Coronary artery (tissue), 2 donors: ENCODE measurements around the gene PIP5K1A.

Source experiments
- DNase-seq: peaks from one replicate; pipeline ENCODE4 v3.0.0-alpha.2; 2017; ENCODE audit warnings: low spot score
- H3K27ac ChIP-seq, 2 donors: fragments of 200-600 bp; sonication (generic); one replicate each; pipeline ENCODE4 v1.5.1; 2016 to 2019
- H3K4me3 ChIP-seq: fragments of 200-600 bp; sonication (generic); 2 replicates; pipeline ENCODE4 v1.5.1; 2016; ENCODE audit warnings: mild to moderate bottlenecking, moderate library complexity
- TF ChIP-seq, protein P1 (sequence below): fragments of 200-600 bp; sonication (generic); IDR thresholded peaks from one replicate; pipeline ENCODE4 v1.5.1; 2019; ENCODE audit warnings: antibody characterized with exemption

Gene PIP5K1A

DNA sequence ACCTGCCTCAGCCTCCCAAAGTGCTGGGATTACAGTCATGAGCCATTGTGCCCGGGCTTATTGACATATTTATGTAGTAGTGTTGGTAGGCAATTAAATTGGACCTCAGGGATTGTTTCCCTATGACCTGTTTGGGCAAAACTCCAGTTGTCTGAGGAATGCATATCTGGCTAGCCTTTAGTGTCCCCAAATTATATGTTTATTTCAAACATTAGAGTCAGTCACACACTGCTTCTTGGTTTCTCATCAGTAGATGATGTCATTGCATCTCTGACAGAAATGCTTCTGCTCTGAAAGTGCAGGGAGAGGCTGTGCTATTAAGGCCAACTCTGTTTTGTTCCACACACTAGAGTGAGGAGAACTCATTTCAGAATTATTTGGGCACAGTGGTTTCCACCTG, 12.5 kb downstream of the PIP5K1A start:
- Histone ChIP-seq H3K27ac (no peak overlapping the region), H3K4me3 (no peak overlapping the region)
- no peak for DNase-seq
- TF ChIP-seq, protein P1, sequence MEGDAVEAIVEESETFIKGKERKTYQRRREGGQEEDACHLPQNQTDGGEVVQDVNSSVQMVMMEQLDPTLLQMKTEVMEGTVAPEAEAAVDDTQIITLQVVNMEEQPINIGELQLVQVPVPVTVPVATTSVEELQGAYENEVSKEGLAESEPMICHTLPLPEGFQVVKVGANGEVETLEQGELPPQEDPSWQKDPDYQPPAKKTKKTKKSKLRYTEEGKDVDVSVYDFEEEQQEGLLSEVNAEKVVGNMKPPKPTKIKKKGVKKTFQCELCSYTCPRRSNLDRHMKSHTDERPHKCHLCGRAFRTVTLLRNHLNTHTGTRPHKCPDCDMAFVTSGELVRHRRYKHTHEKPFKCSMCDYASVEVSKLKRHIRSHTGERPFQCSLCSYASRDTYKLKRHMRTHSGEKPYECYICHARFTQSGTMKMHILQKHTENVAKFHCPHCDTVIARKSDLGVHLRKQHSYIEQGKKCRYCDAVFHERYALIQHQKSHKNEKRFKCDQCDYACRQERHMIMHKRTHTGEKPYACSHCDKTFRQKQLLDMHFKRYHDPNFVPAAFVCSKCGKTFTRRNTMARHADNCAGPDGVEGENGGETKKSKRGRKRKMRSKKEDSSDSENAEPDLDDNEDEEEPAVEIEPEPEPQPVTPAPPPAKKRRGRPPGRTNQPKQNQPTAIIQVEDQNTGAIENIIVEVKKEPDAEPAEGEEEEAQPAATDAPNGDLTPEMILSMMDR, result no peak

DNA sequence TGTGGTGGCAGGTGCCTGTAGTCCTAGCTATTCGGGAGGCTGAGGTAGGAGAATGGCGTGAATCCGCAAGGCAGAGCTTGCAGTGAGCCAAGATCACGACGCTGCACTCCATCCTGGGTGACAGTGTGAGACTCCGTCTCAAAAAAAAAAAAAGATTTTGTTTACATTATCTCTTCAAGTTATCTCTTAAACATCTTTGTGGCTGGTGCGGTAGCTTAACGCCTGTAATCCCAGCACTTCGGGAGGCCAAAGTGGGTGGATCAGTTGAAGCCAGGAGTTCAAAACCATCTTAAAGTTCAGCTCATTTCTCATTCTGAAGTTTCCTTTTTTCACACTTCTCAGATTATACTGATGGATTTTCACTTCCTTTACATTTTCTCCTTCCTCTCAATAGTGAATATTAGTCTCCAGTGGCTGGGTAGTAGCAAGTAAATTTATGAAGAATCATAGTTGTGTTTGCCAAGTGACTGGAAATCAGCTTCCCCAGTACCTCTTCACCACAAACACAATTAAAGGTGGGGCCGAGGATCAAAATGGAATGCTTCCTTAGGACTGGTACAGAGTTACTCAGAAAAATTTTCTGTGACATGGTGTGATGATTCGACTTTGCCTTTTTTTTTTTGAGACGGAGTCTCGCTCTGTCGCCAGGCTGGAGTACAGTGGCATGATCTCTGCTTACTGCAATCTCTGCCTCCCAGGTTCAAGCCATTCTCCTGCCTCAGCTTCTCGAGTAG, 13.8 kb downstream of the PIP5K1A start:
- DNase-seq, result no peak
- TF ChIP-seq, protein P1, result no peak
- Histone ChIP-seq H3K4me3 (no peak overlapping the region), H3K27ac (no peak overlapping the region)

DNA sequence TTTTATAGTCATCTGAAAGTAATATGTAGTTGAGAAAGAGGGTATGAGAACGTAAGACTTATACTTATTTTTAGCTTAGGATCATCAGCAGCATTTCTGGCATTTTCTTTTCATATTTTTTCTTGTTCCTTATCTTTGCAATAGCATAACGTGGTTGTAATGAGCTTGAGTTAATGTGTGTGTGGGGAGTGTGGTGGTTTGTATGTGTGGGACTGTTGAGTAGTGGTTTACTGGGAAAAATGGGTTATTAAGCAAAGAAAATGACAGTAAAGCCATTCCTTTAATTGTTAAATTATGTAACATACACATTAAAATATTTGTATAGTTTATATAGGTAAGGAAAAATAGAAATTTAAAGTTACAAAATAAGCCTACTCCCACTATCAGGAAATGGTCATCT, 15.2 kb downstream of the PIP5K1A start:
- no peak for DNase-seq
- Histone ChIP-seq H3K4me3 (no peak overlapping the region), H3K27ac (no peak overlapping the region)
- TF ChIP-seq, protein P1, result no peak

DNA sequence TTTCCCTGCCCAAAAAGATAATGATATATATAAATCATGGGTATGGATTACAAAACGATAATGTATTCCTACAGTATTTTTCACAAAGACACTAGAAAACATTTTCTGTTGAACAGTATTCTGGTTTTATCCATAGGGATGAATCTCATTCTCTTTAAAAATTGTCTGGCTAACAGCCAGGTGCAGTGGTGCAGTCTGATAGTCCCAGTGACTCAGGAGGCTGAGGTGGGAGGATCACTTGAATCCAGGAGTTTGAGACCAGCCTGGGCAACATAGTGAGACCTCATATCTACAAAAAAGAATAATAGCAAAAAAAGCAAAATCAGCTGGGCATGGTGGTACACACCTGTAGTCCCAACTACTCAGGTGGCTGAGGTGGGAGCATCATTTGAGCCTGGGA, 23.3 kb downstream of the PIP5K1A start:
- Histone ChIP-seq H3K27ac (no peak overlapping the region), H3K4me3 (no peak overlapping the region)
- DNase-seq, result no peak
- TF ChIP-seq, protein P1, result no peak

DNA sequence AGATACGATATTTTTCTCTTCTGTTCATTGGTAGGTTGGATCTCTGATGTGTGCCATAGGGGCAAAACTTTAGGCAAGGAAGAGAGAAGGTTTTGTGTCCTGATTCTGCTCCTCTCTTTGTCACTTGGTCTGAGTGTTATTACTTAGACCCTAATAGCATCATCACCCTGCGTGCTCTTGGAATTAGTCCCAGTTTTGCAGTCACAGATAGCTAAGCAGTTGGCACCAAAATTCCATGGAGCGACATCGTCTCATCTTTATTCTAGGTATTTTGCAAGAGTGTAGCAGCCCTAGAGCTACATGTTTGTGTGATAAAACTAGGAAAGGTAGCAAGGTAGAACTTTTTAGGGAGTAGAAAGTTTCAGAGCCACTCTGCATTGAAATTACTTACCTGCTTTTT, 23.8 kb downstream of the PIP5K1A start:
- Histone ChIP-seq H3K27ac (no peak overlapping the region), H3K4me3 (no peak overlapping the region)
- TF ChIP-seq, protein P1, result no peak
- DNase-seq, result no peak

DNA sequence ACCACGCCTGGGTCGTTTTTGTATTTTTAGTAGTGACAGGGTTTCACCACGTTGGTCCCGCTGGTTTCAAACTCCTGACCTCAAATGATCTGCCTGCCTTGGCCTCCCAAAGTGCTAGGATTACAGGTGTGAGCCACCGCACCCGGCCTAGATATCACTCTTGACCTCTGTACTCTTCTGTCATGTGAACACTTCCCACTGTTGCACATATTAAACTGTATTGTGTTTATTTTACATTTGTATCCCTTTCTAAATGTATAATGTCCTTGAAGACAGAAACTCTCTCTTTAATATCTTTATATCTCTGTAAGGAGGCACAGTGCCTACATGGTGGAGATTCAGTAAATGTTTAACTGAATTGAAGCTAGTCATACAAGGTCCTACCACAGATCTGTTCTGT, 36.9 kb downstream of the PIP5K1A start:
- TF ChIP-seq, protein P1, result no peak
- DNase-seq, result no peak
- H3K4me3 ChIP-seq, result no peak overlapping the region
- no peak overlapping the region for H3K27ac ChIP-seq

DNA sequence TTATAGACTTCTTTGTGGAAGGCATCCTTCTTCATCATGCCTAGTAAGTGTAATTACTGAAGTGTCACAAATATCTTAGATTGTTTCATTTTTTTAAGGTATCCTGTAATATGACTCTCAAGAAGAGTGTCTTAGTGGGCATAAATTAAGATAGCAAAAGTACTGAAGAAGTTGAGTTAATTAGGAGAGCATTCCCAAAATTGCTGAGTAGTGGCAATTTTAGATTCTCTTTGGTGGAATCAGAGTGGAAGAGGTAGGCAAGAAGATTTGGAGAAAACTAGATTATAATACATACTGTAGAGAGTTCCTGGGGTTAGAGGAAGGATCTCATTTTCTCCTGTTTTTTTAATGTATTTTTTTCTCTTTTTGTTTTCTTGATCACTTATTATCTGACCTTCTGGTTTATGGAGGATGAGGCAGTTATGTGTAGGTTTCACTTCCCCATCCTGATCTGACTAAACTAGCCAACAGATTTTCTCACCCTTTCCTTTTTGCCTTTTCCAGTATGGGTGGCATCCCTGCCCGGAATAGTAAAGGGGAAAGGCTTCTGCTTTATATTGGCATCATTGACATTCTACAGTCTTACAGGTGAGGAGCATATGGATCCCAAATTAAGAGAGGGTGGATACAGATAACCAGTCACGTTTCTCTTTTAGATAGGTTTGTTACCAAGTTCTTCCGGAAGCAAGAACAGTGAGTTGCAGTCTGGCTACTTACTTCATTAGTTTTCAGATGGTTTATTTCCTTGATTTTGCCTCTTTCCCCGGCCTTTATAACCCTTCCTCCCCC, 39.5 kb downstream of the PIP5K1A start:
- TF ChIP-seq, protein P1, result no peak
- DNase-seq, result no peak
- H3K27ac ChIP-seq, result no peak overlapping the region
- no peak overlapping the region for H3K4me3 ChIP-seq
